GM12891 (cell line): ENCODE data around the gene INSL6. TPM values are rescaled to one million over a fixed set of nuclear protein-coding genes. Genes with fewer than 3 reads are reported as not detected.

Experiments
- DNase-seq: peaks from one replicate; pipeline ENCODE4 v3.0.0; 2011; ENCODE audit warnings: low spot score; ENCODE audit not compliant: insufficient read length
- FAIRE-seq: peaks from 2 replicates; lab custom pipeline; 2011; peaks lifted over from hg19 to GRCh38; lab: Jason Lieb, UNC
- PAX5 ChIP-seq: IDR thresholded peaks from 2 replicates; pipeline ENCODE4 v1.6.1; 2011; ENCODE audit warnings: low read length, moderate library complexity, mild to moderate bottlenecking; ENCODE audit not compliant: insufficient read depth, severe bottlenecking
- POLR2A ChIP-seq: IDR thresholded peaks from 2 replicates; pipeline ENCODE4 v1.6.1; 2011; ENCODE audit warnings: low read depth, low read length, control low read depth
- POLR2AphosphoS5 ChIP-seq: IDR thresholded peaks from 2 replicates; pipeline ENCODE4 v1.6.1; 2011; ENCODE audit warnings: low read depth, low read length, control low read depth
- POU2F2 ChIP-seq: IDR thresholded peaks from 2 replicates; pipeline ENCODE4 v1.6.1; 2011; ENCODE audit warnings: low read depth, mild to moderate bottlenecking, control low read depth, low read length, moderate library complexity
- SPI1 ChIP-seq: IDR thresholded peaks from 2 replicates; pipeline ENCODE4 v1.6.1; 2011; ENCODE audit warnings: low read depth, low read length, control low read depth
- TAF1 ChIP-seq: IDR thresholded peaks from 2 replicates; pipeline ENCODE4 v1.6.1; 2011; ENCODE audit warnings: low read depth, low read length, control low read depth
- polyA plus RNA-seq: library from polyadenylated mRNA; unstranded; fragments of >200 nt; gene quantifications from one replicate; pipeline ENCODE4 v1.2.1, GENCODE V29; 2012; ENCODE audit warnings: low read depth, missing spikeins, inconsistent platforms; ENCODE audit not compliant: missing spikeins

The INSL6 gene
- not detected for polyA plus RNA-seq

- FAIRE-seq, result no peak
- TF ChIP-seq TAF1, result no peak
- no peak for TF ChIP-seq SPI1
- no peak for TF ChIP-seq POLR2A
- TF ChIP-seq POU2F2, result no peak
- TF ChIP-seq PAX5, result no peak
- no peak for TF ChIP-seq POLR2AphosphoS5
- no peak for DNase-seq
Measured at GRCh38 chr9:5185220-5185840, at the start of gene INSL6. Gene INSL6, minus strand, starts transcription at chr9:5185639. Its CDS starts 37 bp downstream, at chr9:5185602.

GRCh38 chr9:5231212-5231611 is 45.8 kb upstream of the INSL6 start, which contains the start of gene INSL4:
Gene INSL4, plus strand, starts transcription at chr9:5231419. Its CDS starts 105 bp downstream, at chr9:5231524.
- DNase-seq (no peak), FAIRE-seq (no peak)
- TF ChIP-seq SPI1 (no peak), POLR2A (no peak), PAX5 (no peak), TAF1 (no peak), POLR2AphosphoS5 (no peak)

GRCh38 chr9:5230554-5230953 is 45.1 kb upstream of the INSL6 start:
- FAIRE-seq, result no peak

GRCh38 chr9:5205071-5205470 is 19.6 kb upstream of the INSL6 start:
- no peak for TF ChIP-seq PAX5
- TF ChIP-seq SPI1, result peak; percentile 74
- TF ChIP-seq POLR2A, result no peak
- no peak for TF ChIP-seq POU2F2
- TF ChIP-seq TAF1, result no peak
- no peak for TF ChIP-seq POLR2AphosphoS5
- DNase-seq (no peak), FAIRE-seq (no peak)

More at GRCh38 chr9:5230554-5230953, 45.1 kb upstream of the INSL6 start:
- DNase-seq, result no peak
- TF ChIP-seq SPI1 (no peak), POLR2A (no peak), POU2F2 (no peak), PAX5 (no peak), TAF1 (no peak), POLR2AphosphoS5 (no peak)

GRCh38 chr9:5195463-5195862 is 10.0 kb upstream of the INSL6 start:
- no peak for DNase-seq
- TF ChIP-seq PAX5 (no peak), POU2F2 (no peak), POLR2AphosphoS5 (no peak), POLR2A (no peak), SPI1 (no peak), TAF1 (no peak)
- FAIRE-seq, result no peak

- DNase-seq (no peak), FAIRE-seq (no peak)
- no peak for TF ChIP-seq POLR2AphosphoS5
- no peak for TF ChIP-seq POU2F2
- TF ChIP-seq TAF1, result no peak
- no peak for TF ChIP-seq SPI1
- no peak for TF ChIP-seq POLR2A
- no peak for TF ChIP-seq PAX5
Measured at GRCh38 chr9:5193345-5193744, 7.9 kb upstream of the INSL6 start.

GRCh38 chr9:5191985-5192384 is 6.5 kb upstream of the INSL6 start:
- TF ChIP-seq POLR2A, result no peak
- TF ChIP-seq PAX5, result no peak
- TF ChIP-seq TAF1, result no peak
- TF ChIP-seq SPI1, result no peak
- TF ChIP-seq POLR2AphosphoS5, result no peak
- TF ChIP-seq POU2F2, result no peak
- DNase-seq, result no peak
- no peak for FAIRE-seq

- FAIRE-seq, result no peak
- TF ChIP-seq SPI1, result no peak
- TF ChIP-seq PAX5, result no peak
- TF ChIP-seq POLR2A, result no peak
- TF ChIP-seq TAF1, result no peak
- TF ChIP-seq POU2F2, result no peak
Measured at GRCh38 chr9:5188060-5188984, 2.9 kb upstream of the INSL6 start.

GRCh38 chr9:5186416-5187169 is 1.2 kb upstream of the INSL6 start:
- TF ChIP-seq POU2F2 (no peak), TAF1 (no peak), PAX5 (no peak), POLR2A (no peak), SPI1 (no peak), POLR2AphosphoS5 (no peak)
- peak; percentile 14 for DNase-seq
- FAIRE-seq, result peak; percentile 90

More at GRCh38 chr9:5188060-5188984, 2.9 kb upstream of the INSL6 start:
- DNase-seq, result no peak
